ENCODE measurements around the gene MYRIP.

DNA sequence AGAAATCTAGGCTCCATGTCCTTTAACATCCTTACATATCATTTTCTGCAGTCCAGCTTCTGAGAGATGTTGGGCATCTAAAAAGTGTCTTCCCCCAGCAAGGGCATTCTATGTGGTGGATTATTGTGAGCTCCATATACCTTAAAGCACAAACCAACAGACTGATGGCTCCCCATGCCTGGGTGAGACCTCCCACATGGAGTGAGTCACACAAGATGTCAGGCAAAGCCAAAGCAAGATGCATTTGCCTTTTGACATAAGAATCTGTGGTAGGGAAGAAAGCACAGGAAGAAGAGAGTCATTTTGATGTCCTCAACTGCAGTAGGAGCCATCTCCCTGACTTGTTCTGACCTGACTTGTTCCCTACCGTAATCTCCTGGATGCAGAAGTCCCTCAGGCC is 261.4 kb downstream of the MYRIP start:
- TF ChIP-seq, protein P1, sequence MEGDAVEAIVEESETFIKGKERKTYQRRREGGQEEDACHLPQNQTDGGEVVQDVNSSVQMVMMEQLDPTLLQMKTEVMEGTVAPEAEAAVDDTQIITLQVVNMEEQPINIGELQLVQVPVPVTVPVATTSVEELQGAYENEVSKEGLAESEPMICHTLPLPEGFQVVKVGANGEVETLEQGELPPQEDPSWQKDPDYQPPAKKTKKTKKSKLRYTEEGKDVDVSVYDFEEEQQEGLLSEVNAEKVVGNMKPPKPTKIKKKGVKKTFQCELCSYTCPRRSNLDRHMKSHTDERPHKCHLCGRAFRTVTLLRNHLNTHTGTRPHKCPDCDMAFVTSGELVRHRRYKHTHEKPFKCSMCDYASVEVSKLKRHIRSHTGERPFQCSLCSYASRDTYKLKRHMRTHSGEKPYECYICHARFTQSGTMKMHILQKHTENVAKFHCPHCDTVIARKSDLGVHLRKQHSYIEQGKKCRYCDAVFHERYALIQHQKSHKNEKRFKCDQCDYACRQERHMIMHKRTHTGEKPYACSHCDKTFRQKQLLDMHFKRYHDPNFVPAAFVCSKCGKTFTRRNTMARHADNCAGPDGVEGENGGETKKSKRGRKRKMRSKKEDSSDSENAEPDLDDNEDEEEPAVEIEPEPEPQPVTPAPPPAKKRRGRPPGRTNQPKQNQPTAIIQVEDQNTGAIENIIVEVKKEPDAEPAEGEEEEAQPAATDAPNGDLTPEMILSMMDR (IDR thresholded peaks at IDR 0.05) = no peak
- no peak for TF ChIP-seq POLR2A (IDR thresholded peaks at IDR 0.05)

Data from adrenal gland (tissue), 5 donors.